HCT116 (cell line): Measurements from ENCODE around the gene MYCBP2. TPM values are rescaled to one million over a fixed set of nuclear protein-coding genes. Genes with fewer than 3 reads are reported as not detected.

Experiments
- ATAC-seq: fragments of 200-7000 bp; cut with Tn5 transposase; 2 replicates; pipeline ENCODE4 v1.9.1; 2020; ENCODE audit warnings: mild to moderate bottlenecking, moderate library complexity
- BruUV-seq: library from RNA; stranded (reverse); fragments of 400-500 nt; replicated peaks from 2 replicates; lab custom pipeline; 2021; lab: Mats Ljungman, UMichigan
- CTCF ChIA-PET: fragments of 300-600 bp; sonication (Branson Sonifier 250); formaldehyde crosslinking; loops from one replicate; lab custom pipeline; 2021; ENCODE audit warnings: antibody characterized with exemption; lab: Charles Lee
- POLR2A ChIA-PET: fragments of 300-600, 350-600 bp; sonication (Branson Sonifier 250); formaldehyde crosslinking; loops from one replicate; lab custom pipeline; 2021; ENCODE audit warnings: antibody characterized with exemption; lab: Charles Lee
- RAD21 ChIA-PET, 2 experiments: fragments of 300-600 bp; sonication (Branson Sonifier 250); formaldehyde crosslinking; loops; one replicate each; lab custom pipeline; 2023; ENCODE audit warnings: low total read pairs in 2 of 2; ENCODE audit not compliant: uncharacterized antibody in 2 of 2, unreplicated experiment in 2 of 2, low non-redundant PET in 1 of 2; lab: Charles Lee
- DNase-seq: peaks from one replicate; pipeline ENCODE4 v3.0.0-alpha.2; 2010; ENCODE audit warnings: low read depth, low spot score
- H2AFZ ChIP-seq: fragments of 200-600 bp; shearing (Covaris generic), sonication (generic); 2 replicates; pipeline ENCODE4 v1.6.1; 2017; ENCODE audit warnings: low read depth, mixed run types, mixed read lengths, antibody characterized with exemption, low read length; ENCODE audit not compliant: poor library complexity, severe bottlenecking
- H3K27ac ChIP-seq: 2 replicates; pipeline ENCODE4 v1.5.1; 2012; ENCODE audit warnings: low read depth, low read length
- H3K27me3 ChIP-seq: fragments of 200-600 bp; sonication (generic); 2 replicates; pipeline ENCODE4 v1.6.1; 2016; ENCODE audit warnings: mixed run types, low read length, mixed read lengths; ENCODE audit not compliant: insufficient read depth
- H3K36me3 ChIP-seq, 2 experiments: fragments of 200-500 bp in 1 of 2; fragments of 200-600 bp in 1 of 2; sonication (Bioruptor generic) in 1 of 2; sonication (generic) in 1 of 2; 2 replicates each; pipeline versions ENCODE4 v1.5.1 to v1.6.1; 2014 to 2016; ENCODE audit warnings: low read length in 2 of 2, inconsistent platforms in 1 of 2, mixed read lengths in 1 of 2, mixed run types in 1 of 2; ENCODE audit not compliant: insufficient read depth in 2 of 2, control insufficient read depth in 1 of 2
- H3K4me1 ChIP-seq, 2 experiments: fragments of 200-600 bp in 1 of 2; sonication (generic) in 1 of 2; 2 replicates each; pipeline versions ENCODE4 v1.5.1 to v1.6.1; 2012 to 2017; ENCODE audit warnings: low read length in 2 of 2, inconsistent platforms in 1 of 2, mild to moderate bottlenecking in 1 of 2, mixed read lengths in 1 of 2, mixed run types in 1 of 2, moderate library complexity in 1 of 2; ENCODE audit not compliant: insufficient read depth in 2 of 2, control insufficient read depth in 1 of 2
- H3K4me2 ChIP-seq: fragments of 200-600 bp; sonication (generic); 2 replicates; pipeline ENCODE4 v1.6.1; 2017; ENCODE audit warnings: mixed run types, low read length, mixed read lengths
- H3K4me3 ChIP-seq, 2 experiments: fragments of 200-600 bp in 1 of 2; sonication (generic) in 1 of 2; replicated peaks in 1 of 2; 2 replicates each; pipeline ENCODE4 v1.5.1; 2011 to 2016; ENCODE audit warnings: low read length in 2 of 2, control low read depth in 1 of 2, low read depth in 1 of 2, mild to moderate bottlenecking in 1 of 2, mixed read lengths in 1 of 2, mixed run types in 1 of 2
- H3K79me2 ChIP-seq: fragments of 200-600 bp; sonication (generic); 2 replicates; pipeline ENCODE4 v1.6.1; 2017; ENCODE audit warnings: mild to moderate bottlenecking, mixed run types, low read length, moderate library complexity, mixed read lengths; ENCODE audit not compliant: insufficient read depth
- H3K9ac ChIP-seq: fragments of 200-600 bp; sonication (generic); 2 replicates; pipeline ENCODE4 v1.6.1; 2016; ENCODE audit warnings: low read length, mixed read lengths
- H3K9me2 ChIP-seq: fragments of 200-600 bp; sonication (generic), shearing (Covaris generic); 2 replicates; pipeline ENCODE4 v1.6.1; 2017; ENCODE audit warnings: mixed run types, mild to moderate bottlenecking, moderate library complexity; ENCODE audit not compliant: insufficient read depth
- H3K9me3 ChIP-seq, 2 experiments: fragments of 200-500 bp in 1 of 2; fragments of 200-600 bp in 1 of 2; sonication (Bioruptor generic) in 1 of 2; sonication (generic) in 1 of 2; 2 replicates each; pipeline ENCODE4 v1.6.1; 2014 to 2017; ENCODE audit warnings: low read length in 2 of 2, mixed read lengths in 2 of 2, inconsistent platforms in 1 of 2, low read depth in 1 of 2, mild to moderate bottlenecking in 1 of 2, mixed run types in 1 of 2, moderate library complexity in 1 of 2; ENCODE audit not compliant: control insufficient read depth in 1 of 2, insufficient read depth in 1 of 2
- H4K20me1 ChIP-seq: fragments of 200-600 bp; sonication (generic), shearing (Covaris generic); 2 replicates; pipeline ENCODE4 v1.6.1; 2017; ENCODE audit warnings: mixed run types, mild to moderate bottlenecking, moderate library complexity; ENCODE audit not compliant: insufficient read depth
- SP1 ChIP-seq: IDR thresholded peaks from 2 replicates; pipeline ENCODE4 v1.6.1; 2012; ENCODE audit warnings: low read depth
- YY1 ChIP-seq: IDR thresholded peaks from 2 replicates; pipeline ENCODE4 v1.6.1; 2011; ENCODE audit warnings: low read length, low read depth, moderate library complexity, mild to moderate bottlenecking; ENCODE audit not compliant: insufficient replicate concordance; ENCODE audit errors: extremely low read depth
- ZFX ChIP-seq: fragments of 450-650 bp; IDR thresholded peaks from 2 replicates; pipeline ENCODE4 v1.6.1; 2017
- intact Hi-C: fragments of 100-400 bp; cut with micrococcal nuclease; formaldehyde crosslinking; loops from 2 replicates; pipeline ENCODE4 v1.10.0; 2022
- total RNA-seq: library from RNA; stranded (reverse); gene quantifications from one replicate; pipeline ENCODE4 v1.2.1, GENCODE V29; 2021; ENCODE audit not compliant: unreplicated experiment
- TF ChIP-seq, protein P1 (sequence below): IDR thresholded peaks from 2 replicates; pipeline ENCODE4 v1.6.1; 2012

The MYCBP2 gene
- total RNA-seq, 1 experiment from 2014 or later, result 48.5 TPM

DNA sequence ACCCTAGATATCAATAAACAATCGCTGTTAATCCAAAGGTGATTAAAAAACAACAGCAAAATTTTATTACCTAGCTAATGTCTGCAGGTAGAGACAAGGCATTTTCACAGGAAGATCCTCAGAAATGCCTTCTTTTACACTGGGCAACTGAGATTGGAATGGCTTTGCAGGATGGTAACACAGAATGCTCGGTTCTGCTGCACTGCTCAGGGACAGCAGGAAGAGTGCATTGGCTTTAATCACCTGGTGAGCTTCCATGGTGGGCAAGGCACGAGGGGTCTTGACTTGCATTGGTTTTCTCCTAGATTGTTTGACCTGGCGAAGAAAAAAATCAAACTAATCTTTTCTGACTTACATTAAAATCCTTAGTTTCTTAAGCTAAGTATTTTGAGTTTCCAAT lies 231.6 kb downstream of the MYCBP2 start:
- no peaks in the 10 kb centered on the region for H3K9me3 ChIP-seq
- POLR2A ChIA-PET, result no interaction called here
- DNase-seq (no peak), ATAC-seq (no peak)
- no peaks in the 10 kb centered on the region for H3K4me1 ChIP-seq
- intact Hi-C loops, result no loop called here
- H3K9ac ChIP-seq, result no peak overlapping the region
- H3K27me3 ChIP-seq, result no peaks in the 10 kb centered on the region
- no peaks in the 10 kb centered on the region for H4K20me1 ChIP-seq
- no peak overlapping the region for H2AFZ ChIP-seq
- no peaks in the 10 kb centered on the region for H3K9me2 ChIP-seq
- H3K79me2 ChIP-seq, result no peaks in the 10 kb centered on the region
- TF ChIP-seq SP1 (no peak), YY1 (no peak)
- TF ChIP-seq, protein P1, sequence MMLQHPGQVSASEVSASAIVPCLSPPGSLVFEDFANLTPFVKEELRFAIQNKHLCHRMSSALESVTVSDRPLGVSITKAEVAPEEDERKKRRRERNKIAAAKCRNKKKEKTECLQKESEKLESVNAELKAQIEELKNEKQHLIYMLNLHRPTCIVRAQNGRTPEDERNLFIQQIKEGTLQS, result no peak
- TF ChIP-seq, all 23 proteins: peak for 0
- RAD21 ChIA-PET, result no interaction called here
- no peak overlapping the region for H3K4me2 ChIP-seq
- H3K4me3 ChIP-seq, result no peak overlapping the region
- H3K36me3 ChIP-seq, result peaks cover 9 to 13% of the 10 kb centered on the region in 2 experiments
- CTCF ChIA-PET, result no interaction called here
- no peak overlapping the region for H3K27ac ChIP-seq
- BruUV-seq, result no TSS peak

DNA sequence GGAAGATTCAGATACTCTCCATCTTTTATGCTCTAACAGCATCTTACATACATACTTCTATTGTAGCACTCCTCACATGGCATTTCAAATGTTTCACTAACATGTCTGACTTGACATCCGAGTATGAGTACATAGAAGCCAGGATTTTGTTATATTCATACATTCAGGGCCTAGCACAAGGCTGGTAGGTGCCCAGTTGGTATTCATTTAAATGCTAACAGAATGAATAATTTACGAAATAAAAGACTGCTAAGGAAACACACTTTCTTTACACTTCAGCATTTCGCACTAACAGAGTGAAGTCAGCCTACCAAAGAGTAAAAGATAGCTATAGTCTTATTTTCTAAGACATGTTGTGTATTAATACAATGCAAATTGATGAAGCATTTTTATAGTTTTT lies 232.1 kb downstream of the MYCBP2 start:
- Histone ChIP-seq H3K9me2 (no peaks in the 10 kb centered on the region), H3K4me2 (no peak overlapping the region), H2AFZ (no peak overlapping the region), H3K36me3 (peaks cover 9 to 13% of the 10 kb centered on the region in 2 experiments; a peak in 3 of 4 replicates), H3K9me3 (no peaks in the 10 kb centered on the region), H4K20me1 (no peaks in the 10 kb centered on the region), H3K4me3 (no peak overlapping the region), H3K4me1 (no peaks in the 10 kb centered on the region), H3K9ac (no peak overlapping the region), H3K79me2 (no peaks in the 10 kb centered on the region), H3K27me3 (no peaks in the 10 kb centered on the region), H3K27ac (no peak overlapping the region)
- ChIA-PET CTCF (no interaction called here), RAD21 (no interaction called here), POLR2A (no interaction called here)
- no TSS peak for BruUV-seq
- no peak for ATAC-seq
- intact Hi-C loops, result no loop called here
- no peak for DNase-seq
- TF ChIP-seq, protein P1, result no peak
- TF ChIP-seq ZFX, result no peak
